Stimulated activated naive CD4-positive, alpha-beta T cell (primary cell): Measurements from ENCODE around the gene DLK1.

Experiments used
- DNase-seq, 6 experiments: peaks; one replicate each; lab custom pipeline; 2025; lab: John Stamatoyannopoulos, UW

DLK1 gene

DNA sequence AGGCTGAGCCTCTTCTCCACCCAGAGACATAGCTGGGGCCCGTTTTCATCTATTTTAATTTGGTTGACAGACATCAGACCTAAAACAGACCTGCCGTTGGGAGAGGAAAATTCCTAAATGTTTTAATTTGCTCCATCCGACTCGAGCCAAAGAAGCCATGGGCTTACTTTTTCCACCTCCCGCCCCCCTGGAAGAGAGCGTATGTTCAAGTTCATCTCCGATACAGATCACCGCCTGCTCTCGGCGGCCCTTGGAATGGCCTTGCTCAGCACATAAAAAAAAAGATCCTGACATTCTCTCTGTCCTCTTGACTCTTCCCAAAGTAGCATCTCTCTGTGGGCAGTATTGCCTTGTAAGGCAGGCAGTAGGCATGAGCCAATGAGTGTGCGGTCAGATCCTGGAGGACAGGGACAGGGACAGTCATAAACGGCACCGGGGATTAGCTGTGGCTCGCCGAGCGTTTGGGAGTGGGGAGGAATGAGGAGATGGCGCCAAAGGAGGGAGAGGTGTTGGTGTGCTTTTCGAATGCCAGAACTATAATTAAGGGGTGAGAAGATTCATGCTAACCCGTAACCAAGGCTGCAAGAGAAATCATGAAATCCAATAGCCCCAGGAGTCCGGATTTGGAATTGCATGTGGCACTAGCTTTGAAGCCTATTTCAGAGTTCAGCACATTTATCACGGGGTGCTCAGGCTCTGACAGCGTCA, 51.3 kb downstream of the DLK1 start:
- no peak for DNase-seq

DNA sequence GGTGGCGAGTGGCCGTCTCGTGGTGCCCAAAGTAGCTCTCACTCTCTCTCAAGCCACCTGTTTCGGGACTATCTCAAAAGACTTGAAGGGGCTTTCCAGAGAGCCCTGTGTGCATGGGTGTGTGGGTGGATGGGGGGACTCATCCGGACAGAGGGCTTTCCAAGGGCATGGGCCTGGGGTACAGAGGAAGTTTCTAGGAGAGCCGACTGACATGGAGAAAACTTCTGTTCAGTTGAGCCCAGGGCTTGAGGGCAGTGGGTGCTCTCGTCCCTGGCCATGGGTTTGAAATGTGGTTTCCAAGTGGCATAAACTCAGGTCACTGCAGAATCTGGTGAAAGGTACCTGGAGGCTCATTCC, 51.8 kb downstream of the DLK1 start:
- no peak for DNase-seq

DNA sequence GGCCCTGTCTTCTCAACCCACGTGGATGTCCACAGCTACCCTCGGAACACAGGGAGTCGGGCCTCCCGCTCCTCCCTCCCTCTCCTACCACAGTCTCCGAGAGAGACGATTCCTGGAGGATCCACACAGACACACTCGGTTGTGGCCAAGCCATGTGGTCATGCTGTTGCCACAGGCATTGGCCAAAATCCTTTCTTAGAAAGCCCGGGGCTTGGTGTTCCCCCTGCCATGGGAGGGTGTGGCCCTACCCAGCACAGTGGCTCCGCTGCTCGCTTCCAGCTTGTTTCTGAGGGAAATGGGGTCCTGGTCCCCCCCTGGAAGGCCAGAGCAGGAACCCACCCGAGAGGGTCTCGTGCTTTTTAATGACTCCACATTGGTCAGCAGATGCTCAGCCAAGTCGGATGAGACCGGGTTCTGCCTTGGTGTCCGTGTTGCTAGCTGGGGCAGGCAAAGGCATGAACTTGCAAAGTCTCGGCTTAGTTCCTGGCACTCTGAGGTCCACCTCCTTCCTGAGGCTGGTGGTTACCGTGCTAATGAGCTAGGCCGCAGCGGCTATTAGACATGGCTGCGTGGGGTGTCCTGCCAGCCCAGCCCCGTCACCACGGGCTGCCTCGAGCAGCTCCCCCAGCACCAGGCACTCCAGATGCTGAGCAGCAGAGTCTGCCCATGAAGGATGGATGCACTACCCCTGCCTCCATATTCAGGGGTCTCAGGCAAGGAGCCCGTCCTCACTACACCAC, 52.4 kb downstream of the DLK1 start:
- no peak for DNase-seq

DNA sequence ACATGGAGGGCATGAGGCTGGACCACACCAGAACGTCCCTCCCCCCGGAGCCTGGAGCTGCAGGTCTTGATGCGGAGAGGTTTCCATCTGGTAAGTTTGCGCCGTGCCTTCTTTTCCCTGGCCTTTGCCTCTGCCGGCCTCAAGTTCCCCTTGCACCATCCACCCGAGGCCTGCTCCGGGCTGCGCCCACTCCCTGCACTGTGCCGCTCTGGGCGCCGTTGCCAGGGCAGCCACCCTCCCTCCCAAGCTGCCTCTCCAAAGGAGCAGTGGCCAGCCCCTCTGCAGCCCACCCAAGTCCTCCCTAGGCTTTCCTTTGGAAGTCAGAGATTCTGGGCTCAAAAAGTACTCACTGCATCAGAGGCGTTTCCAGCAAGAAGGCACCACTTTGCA, 53.0 kb downstream of the DLK1 start:
- DNase-seq, result no peak

DNA sequence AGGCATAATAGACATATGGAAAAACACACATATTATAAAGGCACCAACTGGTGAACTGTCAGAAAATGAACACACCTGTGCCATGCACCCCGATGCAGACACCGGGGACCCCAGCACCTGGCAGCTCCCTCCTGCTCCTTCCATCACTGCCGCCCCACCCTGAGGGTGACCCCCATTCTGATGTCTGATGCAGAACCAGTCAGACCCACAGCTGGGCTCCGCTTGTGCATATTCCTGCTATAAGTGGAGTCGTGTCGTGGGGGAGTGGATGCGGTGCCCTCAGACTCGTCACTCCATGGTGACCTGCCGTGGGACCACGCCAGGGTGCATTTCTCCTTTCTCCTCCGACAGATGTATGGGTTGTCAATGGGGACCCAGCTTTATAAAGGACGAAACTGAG, 53.6 kb downstream of the DLK1 start:
- no peak for DNase-seq

DNA sequence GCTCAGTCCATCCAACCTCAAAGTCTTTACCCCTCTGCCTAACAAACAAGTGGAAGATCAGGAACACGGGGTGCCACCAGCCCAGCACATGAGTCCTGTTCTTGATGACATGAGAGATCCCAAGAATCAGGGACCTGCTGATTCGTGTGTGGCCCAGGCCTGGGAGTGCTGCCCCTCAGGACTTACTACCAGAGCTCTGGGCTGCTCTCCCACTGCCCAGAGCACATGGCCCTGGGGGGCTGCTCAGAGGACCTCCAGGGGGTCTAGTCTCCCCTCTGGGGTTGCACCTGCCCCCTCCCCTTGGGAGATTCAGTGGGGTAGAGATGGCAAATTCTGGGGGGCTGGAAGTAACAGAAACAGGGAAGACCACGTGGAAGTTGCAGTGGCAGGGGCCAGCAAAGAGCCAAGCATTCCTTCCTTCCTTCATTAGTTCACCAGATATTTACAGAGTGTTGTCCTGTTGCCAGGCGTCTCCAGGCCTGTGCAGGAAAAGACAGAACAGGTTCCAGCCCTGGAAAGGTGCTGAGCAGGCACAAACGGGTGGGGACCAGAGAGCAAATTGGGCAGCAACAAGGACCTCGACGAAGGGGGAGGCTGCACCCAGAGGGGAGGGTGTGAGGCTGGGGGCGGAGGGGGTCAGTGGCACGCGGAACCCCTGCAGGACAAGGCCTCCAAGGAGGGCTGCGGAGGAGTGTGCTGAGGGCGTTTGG, 54.1 kb downstream of the DLK1 start:
- DNase-seq, result no peak

DNA sequence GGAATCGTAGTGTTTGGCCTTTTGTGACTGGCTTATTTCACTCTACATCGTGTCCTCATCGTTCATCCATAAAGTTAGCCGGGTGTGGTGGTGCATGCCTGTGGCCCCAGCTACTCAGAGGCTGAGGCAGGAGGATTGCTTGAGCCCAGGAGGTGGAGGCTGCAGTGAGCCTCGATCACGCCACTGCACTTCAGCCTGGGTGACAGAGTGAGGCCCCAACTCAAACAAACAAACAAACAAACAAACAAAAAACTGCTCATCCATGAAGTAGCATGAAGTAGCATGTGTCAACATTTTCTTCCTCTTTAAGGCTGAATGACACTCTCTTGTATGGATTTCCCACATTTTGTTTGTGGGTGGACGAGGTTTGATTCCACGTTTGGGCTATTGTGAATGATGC, 55.3 kb downstream of the DLK1 start:
- no peak for DNase-seq

DNA sequence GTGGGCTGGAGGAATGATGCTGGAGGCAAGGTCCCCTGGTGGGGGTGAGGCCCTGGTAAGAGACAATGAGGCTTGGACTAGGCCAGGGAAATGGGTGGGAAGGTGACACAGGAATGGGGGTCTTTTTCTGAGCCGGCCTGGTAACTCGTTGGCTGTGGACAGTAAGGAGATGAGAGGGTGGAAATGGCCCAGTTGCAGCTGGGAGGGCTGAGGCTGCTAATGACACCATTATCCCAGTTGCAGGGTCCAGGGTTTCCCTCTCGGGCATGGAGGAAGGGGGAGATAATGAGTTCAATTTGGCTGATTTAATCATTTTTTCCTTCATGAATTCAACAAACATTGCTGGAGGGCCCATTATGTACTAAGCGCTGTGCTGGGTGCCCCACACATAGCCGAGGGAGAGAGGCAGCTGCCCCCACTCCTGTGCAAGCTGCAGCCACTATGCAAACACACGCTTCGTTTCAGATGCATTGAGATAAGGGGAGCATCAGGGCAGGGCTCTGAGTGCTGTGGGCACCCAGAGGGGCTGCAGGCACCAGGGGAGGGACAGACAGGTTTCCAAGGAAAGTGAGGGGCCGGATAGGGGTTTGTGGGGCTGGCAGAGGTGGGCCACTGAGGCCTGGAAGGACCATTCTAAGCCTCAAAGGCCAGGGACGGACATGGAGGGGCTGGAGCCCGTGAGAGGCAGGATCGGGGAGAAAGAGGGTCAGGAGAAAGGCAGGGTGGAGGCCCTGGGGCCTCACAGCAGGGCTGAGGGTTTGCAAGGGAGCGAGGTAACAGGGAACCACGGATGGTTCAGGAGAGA, 56.0 kb downstream of the DLK1 start:
- DNase-seq, result no peak

DNA sequence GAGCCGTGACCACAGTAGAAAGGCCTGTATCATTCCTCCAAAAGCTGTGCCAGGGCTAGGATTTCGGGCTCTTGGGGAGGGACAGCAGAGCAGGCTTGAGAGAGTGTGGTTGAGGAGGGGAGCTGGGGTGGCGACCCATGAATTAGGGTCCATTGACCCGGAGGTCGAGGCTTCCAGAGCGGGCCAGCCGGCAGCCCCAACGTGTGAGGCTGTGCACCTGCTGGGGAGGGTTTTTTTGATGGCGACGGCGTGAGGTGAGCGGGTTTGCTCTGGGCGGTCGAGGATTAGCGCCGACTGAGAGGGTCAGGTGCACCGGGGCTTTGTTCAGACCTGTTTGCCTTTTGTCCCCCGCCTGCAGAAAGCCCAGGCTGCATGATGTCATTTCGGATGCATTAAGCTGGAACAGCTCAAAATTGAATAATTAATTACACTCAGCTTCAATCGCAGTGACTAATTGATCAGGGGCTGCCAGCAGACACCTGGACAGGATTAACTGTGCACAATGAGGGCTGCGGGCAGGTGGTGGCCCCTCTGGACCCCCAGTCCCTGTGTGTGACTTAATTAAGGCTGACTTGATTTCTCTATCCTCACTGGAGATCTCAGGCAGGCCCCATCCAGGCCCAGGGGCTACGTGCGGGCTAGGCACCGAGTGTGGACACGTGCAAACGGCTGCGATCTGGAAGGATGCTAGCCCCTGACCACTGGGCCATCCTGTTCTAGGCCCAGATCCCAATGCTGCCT, 57.1 kb downstream of the DLK1 start:
- DNase-seq, result no peak

DNA sequence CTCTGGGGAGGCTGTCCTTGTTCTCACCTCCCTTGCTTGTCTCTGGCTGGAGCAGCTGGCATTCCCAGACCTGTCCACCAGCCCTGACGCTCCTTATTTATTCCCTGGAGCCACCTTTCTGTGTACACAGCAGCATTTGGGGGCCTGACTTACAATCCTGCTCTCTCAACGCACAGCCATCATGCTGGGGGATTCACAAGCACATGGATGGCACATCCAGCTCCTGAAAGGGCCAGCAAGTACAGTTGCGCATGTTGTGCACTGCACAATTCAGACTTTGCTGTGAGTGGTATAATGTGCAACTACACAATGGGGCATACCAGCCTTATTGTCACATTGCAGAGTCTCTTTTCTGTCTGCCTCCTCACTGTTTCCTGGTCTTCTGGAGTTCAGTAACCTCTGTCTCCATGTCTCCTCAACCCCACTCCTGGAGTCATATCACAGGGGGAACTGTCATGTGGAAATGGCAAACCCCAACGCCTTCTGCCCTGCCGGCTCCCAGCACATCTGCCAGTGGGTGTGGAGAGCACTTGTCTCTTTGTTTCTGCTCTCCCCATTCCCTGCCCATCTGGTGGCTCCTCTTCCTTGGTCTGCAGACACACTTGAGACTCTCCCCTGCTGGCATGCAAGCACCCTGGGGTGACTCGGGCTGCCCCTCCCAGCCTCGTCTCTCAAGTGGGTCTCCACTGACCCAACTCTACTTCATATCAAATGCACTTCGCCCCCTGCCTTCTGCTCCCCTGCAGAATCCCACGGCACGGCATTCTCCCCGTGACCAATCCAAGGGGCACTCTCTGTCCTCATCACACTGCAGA, 58.0 kb downstream of the DLK1 start:
- no peak for DNase-seq

DNA sequence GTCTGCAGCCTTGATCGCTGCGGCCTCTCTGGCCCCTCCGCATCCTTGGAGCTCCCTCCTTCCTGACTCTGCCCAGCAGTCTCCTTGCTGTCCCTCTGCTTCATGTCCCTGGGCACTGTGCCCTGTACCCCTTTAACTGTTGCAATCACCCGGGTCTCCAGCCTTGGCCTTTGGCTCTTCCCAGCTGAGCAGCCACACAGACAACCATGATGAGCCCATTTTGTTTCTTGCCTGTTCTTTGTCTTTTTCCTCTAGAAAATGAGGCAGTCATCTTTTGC, 58.6 kb downstream of the DLK1 start:
- DNase-seq, result no peak

DNA sequence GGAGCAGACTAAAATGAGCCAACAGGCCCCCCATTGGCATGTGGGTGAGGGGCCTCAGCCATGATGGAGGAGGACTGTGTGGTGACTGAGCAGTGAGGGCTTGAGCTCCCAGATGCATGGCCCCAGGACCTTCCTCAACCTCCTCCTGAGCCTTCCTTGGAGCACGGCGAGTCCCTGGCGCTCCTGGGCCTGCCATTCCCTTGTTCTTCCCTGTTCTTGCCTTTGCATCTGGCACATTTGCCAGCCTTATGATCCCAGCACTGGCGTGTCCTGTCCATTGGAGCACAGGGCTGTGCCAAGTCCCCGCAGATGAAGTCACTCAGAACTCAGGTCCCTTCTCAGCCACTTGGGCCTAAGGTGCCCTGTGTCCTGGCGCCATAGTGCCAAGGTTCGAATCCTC, 58.9 kb downstream of the DLK1 start:
- no peak for DNase-seq

DNA sequence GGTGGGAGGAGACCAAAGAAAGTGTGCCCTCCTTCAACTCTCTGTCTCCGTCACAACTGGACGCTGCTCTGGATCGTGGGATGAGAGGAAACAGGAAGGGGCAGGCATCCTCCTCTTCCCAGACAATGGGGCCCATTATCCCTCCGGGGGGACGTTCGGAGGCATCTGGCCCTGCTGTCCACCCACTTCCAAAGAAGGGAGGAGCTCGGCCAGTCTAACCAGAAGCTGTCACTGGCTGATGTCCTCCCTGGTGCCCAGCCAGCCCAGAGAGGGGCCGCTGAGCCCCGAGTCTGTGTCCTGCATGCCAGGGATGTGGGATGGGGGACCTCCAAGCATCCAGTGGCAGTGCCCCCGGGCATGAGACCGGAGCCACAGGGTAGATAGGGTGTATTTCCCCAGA, 59.4 kb downstream of the DLK1 start:
- DNase-seq, result no peak

DNA sequence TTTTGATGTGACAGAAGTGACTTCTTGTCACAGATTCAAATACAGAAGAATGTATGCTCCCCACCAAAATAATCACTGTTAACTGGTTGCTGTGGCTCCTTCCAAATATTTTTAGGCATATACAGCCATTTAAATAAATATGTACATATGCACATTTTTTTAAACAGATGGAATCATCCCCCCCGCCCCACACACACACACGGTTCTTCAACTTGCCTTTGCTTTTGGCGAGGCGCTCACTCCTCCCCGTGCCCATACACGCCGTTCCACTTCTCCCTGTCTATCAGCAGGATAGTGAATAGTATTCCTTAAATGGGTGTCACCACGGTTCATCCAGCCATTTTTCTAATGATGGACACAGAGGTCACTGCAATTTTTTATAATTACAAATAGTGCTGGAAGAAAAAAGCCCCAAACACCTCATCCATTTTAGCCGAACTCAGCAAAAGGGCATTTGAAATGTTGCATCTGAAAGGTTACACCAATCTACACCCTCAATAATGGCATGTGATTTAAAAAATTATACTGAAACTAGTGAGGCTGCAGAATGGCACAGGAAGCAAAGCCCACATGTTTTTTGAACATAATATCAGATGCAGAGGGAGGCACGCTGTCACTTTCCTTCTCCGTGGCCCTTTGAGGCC, 60.0 kb downstream of the DLK1 start:
- no peak for DNase-seq

DNA sequence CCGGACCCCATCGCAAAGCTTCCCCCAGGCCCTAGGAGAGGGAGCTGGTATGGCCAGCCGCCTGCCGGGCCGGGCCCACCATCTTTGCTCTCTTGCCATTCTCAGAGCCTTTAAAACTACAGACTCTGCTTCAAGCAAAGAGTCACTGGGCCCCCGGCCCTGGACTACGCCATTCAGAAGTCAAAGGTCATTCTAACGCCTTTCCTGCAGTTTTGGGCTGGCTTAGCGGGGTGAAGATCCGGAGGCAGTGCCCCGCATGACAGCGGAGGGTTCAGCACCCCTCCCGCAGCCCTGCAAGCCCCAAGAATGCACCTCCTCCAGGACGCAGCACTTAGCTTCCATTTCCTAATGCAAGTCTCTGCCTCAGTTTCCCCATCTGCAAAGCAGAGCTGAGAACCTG, 61.0 kb downstream of the DLK1 start:
- DNase-seq, result no peak
